Suppressor macrophage (primary cell): ENCODE measurements around the gene MAST4.
A peak's percentile ranks its signal among the peaks of the same experiment; 100 is the strongest.

Experiments
- DNase-seq, 4 experiments: peaks; one replicate each; pipeline ENCODE4 v3.0.0-alpha.2; 2020 to 2022

MAST4 gene

DNA sequence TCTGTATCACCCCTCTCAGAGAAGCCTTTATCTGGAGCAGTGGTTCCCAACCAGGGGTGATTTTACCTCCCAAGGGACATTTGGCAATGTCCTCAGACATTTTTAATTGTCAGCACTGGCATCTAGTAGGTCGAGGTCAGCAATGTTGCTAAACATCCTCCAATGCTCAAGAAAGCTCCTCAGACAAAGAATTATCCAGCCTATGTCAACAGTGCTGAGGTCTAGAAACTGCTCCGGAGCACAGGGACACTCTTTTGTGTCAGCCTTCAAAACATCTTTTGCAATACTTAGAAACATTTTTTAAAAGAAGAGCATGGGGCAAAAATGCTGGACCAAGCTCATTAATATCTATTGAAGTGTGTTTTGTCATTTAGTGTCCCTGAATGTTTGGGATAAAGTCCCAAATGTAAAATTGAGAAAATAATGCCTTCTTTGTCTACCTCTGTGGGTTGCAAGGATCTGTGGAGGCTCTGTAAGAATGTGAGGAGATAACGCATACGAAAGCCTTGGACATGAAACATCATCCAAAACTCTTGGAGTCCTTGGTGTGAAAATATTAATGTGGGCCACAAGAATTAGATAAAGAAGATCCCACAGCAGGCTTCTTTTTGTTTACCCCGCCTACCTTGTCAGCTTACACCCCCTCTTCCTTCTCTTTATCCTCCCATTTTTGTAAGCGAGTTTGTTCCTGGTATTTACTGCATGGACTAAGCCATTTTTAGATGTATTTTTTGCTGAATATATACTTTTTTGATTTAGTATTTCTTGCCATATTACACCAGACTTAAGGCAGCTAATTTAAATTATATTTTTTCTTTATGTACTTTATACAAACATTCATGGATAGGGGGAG, 406.9 kb downstream of the MAST4 start:
- DNase-seq = peak in 1 of 4 experiments; percentile 14

DNA sequence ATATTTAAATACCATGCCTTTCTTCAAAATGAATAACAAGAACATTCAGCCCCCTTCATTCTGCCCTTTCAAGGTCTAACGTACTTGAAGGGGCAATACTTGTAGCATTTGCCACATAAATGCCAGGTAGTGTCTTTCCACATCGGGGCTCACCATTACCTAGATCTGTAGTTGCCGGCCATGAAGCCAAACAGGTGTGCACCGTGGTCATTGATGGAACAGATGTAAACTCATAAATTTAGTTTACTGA, 407.4 kb downstream of the MAST4 start:
- no peak for DNase-seq

DNA sequence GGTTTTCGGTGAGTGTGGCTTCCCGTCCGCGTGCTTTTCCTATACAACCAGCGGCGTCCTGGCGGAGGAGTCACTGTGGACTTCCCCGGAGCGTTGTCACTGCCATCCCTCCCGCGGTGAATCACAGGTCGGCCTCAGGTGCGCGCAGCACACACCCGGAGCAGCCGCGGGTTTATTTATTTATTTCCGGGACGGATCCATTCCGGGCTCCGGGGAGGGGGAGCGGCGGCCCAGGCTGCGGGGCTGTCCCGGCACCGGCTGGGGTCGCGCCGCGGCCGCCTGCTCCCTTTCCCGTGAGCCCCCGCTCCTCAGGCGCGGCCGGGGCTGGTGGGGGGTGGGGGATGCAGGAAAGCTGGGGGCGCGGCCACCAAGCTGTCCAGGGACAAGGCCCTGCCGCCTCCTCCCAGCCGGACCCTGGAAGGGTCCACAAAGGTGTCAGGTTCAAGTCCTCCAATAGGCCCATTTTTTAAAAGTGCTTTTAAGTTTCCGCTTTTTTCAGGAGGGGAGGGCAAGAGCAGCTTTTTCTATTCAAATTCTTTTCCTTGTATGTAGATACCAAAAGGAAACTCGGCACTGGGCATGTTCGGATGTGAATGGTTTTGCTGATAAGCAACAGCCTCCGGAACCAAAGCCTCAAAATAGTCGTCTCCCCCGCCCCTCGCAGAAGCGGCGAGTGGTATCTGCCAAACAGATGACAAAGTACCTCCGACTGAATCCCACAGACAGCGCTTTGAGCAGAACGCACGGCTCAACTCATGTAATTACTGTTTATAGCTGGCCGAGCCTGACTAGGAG, 407.9 kb downstream of the MAST4 start:
- peak; percentile 46 to 65 (median 58) for DNase-seq

DNA sequence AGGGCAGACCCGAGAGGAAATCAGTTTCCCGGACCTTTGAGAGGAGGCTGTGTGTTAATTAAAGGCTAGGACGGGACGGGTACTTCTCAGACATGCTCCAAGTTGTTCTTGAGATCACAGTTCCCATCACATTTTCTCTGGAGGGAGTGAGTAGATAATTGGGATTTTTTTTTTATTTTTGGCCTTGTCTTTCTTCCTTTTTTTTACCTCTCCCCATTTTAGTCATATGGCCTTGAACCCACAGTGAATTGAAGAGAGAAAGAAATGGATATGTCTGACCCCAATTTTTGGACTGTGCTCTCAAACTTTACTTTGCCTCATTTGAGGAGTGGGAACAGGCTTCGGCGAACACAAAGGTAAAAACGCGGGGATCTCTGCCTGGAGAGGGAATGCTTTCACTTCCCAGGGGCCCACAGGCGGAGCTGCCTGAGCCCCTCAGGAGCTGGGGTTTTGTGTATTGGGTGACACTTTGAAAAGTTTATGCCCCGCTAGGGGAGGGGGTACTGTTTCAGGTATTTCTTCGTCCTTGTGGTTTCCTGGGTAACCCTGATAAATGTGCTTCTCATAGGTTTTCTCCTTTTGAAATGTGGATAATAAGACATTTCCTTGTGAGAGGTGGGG, 408.6 kb downstream of the MAST4 start:
- no peak for DNase-seq

DNA sequence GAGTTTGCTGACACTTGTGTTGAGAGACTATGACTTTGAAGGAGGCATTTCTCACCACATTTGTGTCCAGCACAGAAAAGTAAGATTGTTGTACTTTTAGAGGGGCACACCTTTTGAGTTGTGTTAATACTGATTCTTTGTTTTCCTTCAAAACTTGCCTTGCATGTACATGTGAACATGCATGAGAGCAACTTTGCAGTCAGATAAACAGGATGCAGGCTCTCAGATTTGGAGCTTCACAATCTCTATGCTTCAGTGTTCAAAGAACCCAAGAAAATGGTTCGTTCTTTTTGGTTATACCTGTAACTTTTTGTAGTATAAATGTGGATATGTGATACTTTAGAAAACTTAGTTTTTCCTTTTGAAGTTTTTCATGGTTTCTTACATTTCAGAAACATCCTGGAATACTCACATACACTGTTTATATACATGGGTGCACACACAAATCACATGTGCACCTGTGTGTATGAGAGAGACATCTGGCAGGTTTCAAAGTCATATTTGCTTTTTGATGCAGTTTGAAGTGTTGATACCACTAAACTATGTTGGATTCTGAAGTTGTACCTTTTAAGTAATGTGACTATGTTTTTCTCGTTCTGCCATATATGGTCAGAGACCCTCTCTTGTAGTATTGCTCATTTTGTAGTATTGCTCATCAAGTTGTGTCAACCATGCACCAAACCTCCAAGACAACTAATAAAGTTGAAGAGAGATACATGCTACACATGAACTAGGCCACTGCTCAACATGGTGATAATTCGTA, 409.7 kb downstream of the MAST4 start:
- DNase-seq = no peak

DNA sequence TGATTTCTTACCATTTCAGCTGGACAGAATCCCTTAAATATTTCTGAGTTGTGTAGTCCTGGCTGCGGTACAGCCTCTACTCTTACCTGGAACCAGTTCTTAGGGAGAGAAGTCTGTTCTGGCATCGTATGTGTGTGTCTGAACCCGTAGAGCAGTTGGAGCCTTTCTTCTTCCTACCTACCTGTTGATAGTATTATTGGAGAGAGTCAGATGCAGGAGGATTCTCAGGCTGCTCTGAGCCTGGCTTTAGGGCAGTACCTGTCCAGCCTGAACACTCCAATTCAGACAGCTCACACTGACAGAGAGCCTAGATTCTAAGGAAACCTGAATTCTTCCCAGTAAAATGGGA, 410.3 kb downstream of the MAST4 start:
- no peak for DNase-seq

DNA sequence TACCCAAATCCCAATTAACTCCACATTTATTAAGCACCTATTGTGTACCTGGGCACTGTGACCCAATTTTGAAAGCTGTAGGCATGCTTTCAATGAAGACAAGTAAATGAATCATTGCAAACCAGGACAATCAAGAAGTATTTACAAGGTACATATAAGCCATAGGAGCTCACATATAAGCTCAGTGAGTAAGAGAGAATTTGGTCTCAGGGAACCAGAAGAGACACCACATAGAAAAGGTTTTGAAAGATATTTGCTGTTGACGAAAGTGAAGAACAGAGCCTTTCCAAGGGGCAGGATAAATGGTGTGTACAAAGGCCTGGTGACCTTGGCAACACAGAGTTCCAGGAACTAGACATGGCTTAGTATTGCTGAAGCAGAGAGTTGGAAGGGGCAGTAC, 412.8 kb downstream of the MAST4 start:
- DNase-seq = no peak

DNA sequence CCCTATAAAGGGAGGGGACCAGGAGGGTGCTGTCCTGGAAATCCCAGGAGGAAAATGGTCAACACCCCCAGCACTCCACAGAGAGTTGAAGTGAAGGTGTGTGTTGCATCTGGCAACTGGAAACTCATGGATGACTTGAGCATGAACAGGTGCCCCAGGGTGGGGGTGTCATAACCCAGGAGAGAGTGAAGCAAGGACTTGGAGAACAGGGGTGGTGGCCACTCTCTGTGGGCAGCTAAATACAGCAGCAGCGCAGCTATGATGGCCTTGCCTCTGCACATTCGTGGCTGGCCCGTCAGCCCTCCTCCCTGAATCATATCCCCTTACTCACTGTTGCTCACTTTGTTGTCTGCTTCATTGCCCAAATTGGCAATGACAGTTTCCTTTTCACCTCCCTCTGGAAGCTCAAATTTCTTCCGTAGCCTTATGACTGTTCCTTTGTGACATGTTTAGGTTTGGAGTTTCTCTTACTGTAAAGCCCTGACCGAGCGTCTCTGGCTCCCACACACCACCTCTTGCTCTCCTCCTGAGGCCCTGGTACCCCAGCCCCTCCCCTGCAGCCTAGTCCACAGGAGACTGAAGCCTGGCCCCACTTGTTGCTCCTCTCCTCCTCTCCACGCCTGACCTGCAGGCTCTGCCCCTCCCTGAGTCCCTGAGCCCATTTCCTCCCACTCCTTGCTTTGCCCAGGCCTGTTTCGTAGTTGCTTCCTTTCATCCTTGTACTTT, 414.7 kb downstream of the MAST4 start:
- DNase-seq = no peak

DNA sequence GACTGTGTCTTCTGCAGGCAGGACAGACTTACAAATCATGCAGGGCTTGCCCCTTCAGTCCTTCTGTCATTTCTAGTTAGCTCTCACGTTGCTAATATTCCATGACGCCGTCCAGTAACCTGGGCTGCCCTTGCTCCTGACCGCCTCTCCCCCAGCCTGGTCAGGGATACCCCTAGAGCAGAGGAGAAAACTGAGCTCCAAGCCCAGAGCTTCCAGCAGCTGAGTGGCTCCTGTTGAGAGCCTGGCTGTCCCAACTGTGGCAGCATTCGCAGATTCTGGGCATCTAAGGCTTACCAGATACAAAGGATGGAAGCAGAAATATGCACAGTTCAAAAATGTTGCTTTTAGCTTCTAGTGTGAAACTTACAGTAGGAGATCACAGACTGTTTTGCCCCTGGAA, 415.2 kb downstream of the MAST4 start:
- no peak for DNase-seq

DNA sequence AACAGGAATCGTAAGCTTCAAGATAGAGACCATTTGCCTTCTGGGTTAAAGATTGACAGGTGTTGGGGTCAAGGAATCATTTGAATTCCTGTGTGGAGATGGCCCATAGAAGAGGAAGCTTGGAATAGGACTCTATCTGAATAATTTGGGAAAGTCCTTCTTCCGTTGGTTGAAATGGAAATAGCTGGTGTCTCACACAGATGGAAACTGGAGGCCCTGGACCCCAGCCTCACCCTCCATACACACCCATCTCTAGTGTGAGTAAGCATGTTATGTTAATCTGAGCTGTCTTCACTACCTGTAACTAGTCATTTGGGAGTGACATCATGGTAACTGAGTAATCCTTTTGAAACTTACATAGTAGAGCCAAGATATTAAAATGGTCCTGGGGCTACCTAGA, 416.0 kb downstream of the MAST4 start:
- no peak for DNase-seq

DNA sequence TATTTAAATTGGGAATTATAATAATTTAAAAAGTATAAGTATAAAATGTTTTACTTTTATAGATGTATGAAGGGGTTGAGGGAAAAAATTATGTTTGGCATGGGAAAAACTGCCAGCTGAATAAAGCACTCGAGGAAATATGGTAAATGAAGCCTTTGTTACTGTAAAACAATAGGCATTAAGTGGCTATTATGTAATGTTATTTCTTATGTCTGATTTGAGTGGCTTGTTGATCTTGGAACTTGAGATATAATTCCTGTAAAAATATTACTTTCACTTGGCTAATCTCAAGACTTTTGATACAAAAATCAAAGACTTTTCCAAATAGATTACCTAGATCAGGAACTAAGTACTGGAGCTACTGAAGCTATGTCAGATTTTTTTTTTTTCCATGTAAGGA, 417.5 kb downstream of the MAST4 start:
- DNase-seq = no peak

DNA sequence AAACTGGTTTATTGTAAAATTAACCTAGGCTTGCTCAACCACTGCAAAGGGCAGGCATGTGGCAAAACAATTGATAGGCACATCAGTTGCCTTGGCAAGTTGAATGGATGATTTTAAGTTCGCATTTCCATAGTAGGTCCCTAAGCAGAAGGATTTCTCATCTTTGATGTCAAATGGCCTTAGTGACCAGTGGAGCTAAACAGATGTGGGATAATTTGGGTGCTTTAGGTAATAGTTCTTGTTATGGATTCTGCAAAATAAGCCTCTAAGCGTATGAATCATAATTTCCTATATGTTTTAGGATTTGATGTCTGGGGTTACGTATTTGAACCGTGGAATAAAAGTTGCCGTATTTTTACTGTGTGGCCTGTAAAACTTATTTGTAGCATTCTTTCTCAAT, 418.0 kb downstream of the MAST4 start:
- DNase-seq = no peak

DNA sequence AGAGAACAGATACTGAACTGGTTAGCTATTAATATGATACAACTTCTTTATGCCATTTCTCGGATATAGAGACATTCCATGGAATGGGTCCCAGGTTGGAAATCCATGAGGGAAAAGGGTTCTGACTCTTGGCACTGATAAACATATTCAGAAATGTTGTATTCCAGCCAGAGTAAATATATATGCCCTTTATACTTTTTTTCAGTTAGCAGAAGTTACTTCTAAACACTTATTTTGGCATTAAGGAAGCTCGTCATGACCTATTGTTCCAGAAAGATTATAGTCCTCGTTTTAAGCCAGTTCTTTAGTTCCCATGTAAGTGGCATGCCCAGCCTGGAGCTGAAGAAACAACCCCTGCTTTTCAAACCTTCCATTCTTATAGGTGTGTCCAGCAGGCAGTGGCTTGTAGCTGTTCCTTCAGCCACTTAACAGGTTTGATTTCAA, 418.8 kb downstream of the MAST4 start:
- DNase-seq = peak in 2 of 4 experiments; percentile 30 to 38

DNA sequence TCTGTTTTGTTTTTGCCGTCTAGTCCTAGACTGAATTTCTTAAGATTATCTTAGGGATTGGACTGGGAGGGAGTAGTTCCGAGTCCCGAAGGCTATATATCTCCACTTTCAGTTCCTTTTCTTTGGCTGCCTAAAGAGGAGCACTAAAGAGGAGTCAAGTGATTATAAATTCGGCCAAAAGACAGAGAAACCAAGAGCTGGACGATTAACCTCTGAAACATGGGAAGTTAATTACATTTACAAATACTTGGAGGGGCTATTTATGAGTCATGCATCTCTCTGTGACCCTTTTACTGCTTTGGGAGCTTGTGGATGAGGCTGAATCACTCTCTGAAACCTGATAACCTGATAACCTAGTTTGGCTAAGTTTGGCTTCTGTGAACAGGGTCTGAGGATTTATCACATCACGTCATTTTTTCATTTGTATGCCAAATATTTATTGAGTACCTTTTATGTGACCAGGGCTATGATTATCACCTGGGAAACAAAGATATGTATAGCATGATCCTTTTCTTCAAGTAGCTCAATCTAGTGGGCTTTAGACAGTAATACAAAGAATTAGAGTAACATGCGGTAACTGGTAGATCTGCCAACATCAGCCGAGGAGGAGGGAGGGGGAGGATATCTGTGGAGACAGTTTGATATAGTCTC, 419.5 kb downstream of the MAST4 start:
- DNase-seq = peak; percentile 30 to 71 (median 47)

DNA sequence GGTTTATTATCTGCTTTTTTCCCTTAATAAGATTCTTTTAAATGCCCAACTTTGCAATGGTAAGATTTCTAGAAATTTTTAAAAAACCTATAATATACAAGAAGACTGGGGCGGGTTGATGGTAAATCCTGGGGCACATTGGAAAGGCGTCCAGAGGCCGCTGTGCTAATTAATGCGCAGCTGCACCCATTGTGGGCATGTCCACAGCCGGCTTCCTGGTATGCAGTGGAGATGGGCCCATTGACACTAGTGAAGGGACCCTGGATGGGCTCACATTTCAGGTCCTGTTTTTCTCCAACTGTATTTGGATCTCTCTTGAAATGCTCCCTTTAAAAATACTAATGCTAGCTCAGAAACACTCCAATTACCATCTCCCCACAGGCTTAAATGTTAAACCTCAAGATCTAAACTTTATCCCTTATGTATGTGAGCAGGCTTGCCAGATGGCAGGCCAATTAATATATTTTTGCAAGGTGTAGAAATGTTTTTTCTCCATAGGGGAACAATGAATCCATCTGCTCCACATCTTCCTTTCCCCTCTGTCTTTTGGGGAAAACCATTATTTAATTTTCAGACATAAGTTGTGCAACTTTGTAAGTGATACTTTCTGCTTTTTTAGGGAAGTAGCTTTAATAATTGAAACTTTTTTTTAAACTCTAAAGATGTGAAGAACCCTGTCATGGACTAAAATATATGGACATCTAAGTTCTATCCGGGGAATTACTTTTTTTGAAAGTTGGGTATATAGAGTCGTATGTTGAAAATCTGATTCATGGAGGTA, 423.1 kb downstream of the MAST4 start:
- peak in 2 of 4 experiments; percentile 34 to 37 for DNase-seq

DNA sequence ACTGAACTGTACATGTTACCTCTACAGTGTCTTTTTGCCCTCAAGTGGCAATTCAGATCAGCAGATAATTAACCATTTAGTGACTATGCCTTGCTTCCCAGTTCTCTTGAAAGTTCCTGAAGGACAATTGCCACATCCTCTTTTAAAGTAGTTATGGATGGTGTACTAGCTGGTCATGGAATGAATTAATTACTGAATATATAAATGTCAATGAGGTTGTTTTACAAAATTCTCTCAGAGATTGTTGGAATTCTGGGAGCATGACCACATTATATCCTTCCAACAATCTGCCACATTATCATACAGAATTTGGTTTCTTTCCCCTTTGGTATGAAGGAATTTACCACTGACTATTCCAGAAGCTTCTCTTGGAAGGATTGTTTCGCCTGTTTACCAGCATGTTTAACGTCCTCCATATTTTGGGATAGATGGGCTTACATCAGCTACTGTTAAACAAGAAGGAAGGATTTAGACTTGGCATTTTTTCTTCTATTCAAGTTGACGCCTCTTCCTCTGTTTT, 424.0 kb downstream of the MAST4 start:
- no peak for DNase-seq

DNA sequence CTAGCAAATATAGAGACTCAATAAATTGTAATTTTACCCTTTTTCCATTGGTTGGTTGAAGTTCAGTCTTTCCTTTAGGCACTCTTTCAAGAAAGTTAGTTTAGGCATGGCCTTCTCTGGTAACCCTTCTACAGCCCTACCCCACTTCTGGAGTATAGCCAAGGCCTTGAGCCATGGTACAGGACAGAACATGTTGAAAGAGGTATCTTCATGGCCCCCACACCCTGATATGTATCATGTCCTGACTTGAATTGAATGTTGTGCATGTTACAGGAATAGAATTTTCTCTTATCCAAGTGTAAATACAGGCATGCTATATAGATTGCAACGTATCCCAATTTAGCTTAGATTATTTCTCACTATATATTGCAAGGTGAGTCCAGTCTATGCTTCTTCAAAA, 424.8 kb downstream of the MAST4 start:
- DNase-seq = no peak

DNA sequence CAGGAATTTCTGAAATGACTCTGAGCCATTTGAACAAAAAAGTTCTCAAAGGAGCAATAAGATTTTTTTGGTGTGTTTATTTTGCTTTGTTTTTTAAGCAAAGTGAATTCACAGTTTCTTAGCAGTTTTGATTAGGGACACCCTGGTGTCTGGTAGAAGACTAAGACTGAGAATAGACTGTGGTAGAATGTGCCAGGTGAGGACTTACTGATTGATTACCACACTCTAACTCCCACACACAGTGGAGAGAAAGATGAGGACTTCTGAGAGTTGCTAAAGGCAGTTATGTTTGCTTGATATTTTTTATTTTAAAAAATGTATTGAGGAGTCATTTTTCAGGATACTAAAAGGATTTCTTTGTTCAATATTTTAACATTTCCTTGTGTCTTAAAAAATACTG, 425.3 kb downstream of the MAST4 start:
- DNase-seq = no peak

DNA sequence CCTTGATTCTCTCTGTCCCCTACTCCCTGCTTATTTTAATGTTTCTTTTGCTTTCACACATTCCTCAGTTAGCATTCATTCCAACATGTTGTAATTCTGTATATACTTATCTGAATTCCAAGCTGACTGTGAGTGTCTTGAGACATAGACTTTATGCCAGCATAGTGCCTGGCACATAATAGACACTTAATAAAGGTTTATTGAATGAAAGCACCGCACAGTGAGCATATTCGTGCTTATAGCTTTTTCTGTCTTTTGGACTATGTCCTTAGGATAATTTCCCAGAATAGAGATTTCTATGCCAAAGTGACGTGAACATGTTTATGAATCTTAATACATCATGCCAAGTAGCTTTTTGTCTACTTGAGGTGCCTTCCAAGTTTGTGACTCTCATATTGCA, 425.8 kb downstream of the MAST4 start:
- DNase-seq = no peak

DNA sequence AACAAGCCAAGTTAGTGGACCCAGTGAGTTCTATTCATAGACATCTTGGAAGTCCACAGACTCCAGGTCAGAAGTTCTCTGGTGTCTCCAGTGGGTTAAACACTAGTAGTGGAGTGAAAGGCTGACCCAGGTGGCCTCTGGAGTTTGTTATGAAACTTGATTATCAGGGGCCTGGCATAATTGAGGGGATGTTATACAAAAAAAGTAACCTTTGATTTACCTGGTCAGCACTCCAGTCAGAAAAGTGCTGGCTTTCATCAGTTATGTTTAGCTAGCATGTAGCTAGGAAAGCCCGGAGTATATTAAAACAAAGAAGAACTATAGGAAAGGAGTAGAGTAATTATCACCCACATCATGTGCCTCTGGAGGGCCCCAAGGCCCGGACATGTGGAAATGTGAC, 429.3 kb downstream of the MAST4 start:
- no peak for DNase-seq

DNA sequence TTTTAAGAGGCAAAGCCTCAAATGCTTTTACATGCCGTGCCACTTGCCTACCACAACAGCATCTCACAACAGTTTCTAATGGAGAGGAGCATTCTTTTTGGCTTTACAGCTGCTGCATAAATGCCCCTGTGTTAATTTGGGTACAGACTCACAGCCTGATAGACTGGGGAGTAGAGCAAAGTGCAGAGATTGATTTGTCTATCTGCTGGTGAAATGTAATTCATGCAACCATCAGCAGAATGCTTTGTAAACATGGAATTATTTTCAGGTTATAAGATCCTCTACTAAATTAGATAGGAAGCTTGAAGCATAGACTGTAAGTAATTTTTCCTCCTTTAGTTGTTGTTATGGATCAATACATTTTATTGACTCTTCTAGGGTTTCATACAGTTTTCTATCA, 430.1 kb downstream of the MAST4 start:
- no peak for DNase-seq
